KMS-11 (cell line): Measurements from ENCODE around the gene SCN3A.

Experiments used
- H2AFZ ChIP-seq: fragments of 200-600 bp; sonication (generic); 2 replicates; pipeline ENCODE4 v1.6.1; 2016; ENCODE audit warnings: antibody characterized with exemption, mixed run types, low read depth
- H3K27ac ChIP-seq: fragments of 200-600 bp; sonication (generic); 2 replicates; pipeline ENCODE4 v1.6.1; 2016; ENCODE audit warnings: mild to moderate bottlenecking, mixed run types
- H3K27me3 ChIP-seq: fragments of 200-600 bp; sonication (generic); 2 replicates; pipeline ENCODE4 v1.6.1; 2017; ENCODE audit warnings: mild to moderate bottlenecking, low read depth, mixed run types, moderate library complexity; ENCODE audit not compliant: insufficient read depth
- H3K36me3 ChIP-seq: fragments of 200-600 bp; sonication (generic); 2 replicates; pipeline ENCODE4 v1.6.1; 2017; ENCODE audit warnings: mild to moderate bottlenecking, mixed run types; ENCODE audit not compliant: insufficient read depth
- H3K4me1 ChIP-seq: fragments of 200-600 bp; sonication (generic); 2 replicates; pipeline ENCODE4 v1.6.1; 2016; ENCODE audit warnings: mild to moderate bottlenecking, low read depth, mixed run types; ENCODE audit not compliant: poor library complexity, severe bottlenecking
- H3K4me2 ChIP-seq: fragments of 200-600 bp; sonication (generic); 2 replicates; pipeline ENCODE4 v1.7.0; 2016; ENCODE audit warnings: mild to moderate bottlenecking, mixed run types
- H3K4me3 ChIP-seq: fragments of 200-600 bp; sonication (generic); IDR thresholded peaks from 2 replicates; pipeline ENCODE4 v1.6.1; 2017; ENCODE audit warnings: low read depth, low read length, mixed read lengths; ENCODE audit not compliant: insufficient read depth
- H3K79me2 ChIP-seq: fragments of 200-600 bp; sonication (generic); 2 replicates; pipeline ENCODE4 v1.6.1; 2016; ENCODE audit warnings: low read depth, mixed run types; ENCODE audit not compliant: insufficient read depth
- H3K9ac ChIP-seq: fragments of 200-600 bp; sonication (generic); 2 replicates; pipeline ENCODE4 v1.6.1; 2016; ENCODE audit warnings: mild to moderate bottlenecking, mixed run types
- H4K20me1 ChIP-seq: fragments of 200-600 bp; sonication (generic); 2 replicates; pipeline ENCODE4 v1.6.1; 2016; ENCODE audit warnings: mild to moderate bottlenecking, mixed run types; ENCODE audit not compliant: insufficient read depth
- CTCF ChIP-seq: fragments of 200-600 bp; sonication (generic); conservative IDR thresholded peaks from 2 replicates; pipeline ENCODE4 v1.6.1; 2017; ENCODE audit warnings: low read depth, mild to moderate bottlenecking, antibody characterized with exemption, low read length, moderate library complexity, mixed read lengths

SCN3A gene

GRCh38 chr2:165203689-165204559 is at the start of gene SCN3A:
SCN3A (minus strand) TSS chr2:165204050; CDS start chr2:165176394, 27,656 bp downstream.
- Histone ChIP-seq H2AFZ (peak within 1 kb of the TSS; percentile 63; the same call in 1 of the 2 replicates), H3K36me3 (no peaks in the 10 kb centered on the region), H4K20me1 (no peaks in the 10 kb centered on the region), H3K79me2 (no peaks in the 10 kb centered on the region), H3K4me3 (no peak within 1 kb of the TSS), H3K27me3 (no peaks in the 10 kb centered on the region), H3K27ac (no peak within 1 kb of the TSS), H3K4me1 (peaks cover 21% of the 10 kb centered on the region), H3K9ac (no peak within 1 kb of the TSS), H3K4me2 (peak within 1 kb of the TSS; percentile 78)
- TF ChIP-seq CTCF: peak; percentile 84

- Histone ChIP-seq H3K4me2 (no peak overlapping the region), H3K27me3 (no peaks in the 10 kb centered on the region), H3K9ac (no peak overlapping the region), H3K36me3 (no peaks in the 10 kb centered on the region; the same call in 1 of the 2 replicates), H2AFZ (no peak overlapping the region), H3K4me3 (no peak overlapping the region), H3K27ac (no peak overlapping the region), H3K4me1 (no peaks in the 10 kb centered on the region), H3K79me2 (no peaks in the 10 kb centered on the region), H4K20me1 (no peaks in the 10 kb centered on the region)
- no peak for TF ChIP-seq CTCF
Measured at GRCh38 chr2:165253178-165253577, 49.3 kb upstream of the SCN3A start.

GRCh38 chr2:165251366-165251765 is 47.5 kb upstream of the SCN3A start:
- no peak overlapping the region for H3K9ac ChIP-seq
- H3K4me3 ChIP-seq: no peak overlapping the region
- no peak for TF ChIP-seq CTCF
- no peak overlapping the region for H3K27ac ChIP-seq
- H3K36me3 ChIP-seq: no peaks in the 10 kb centered on the region
- H3K4me1 ChIP-seq: no peaks in the 10 kb centered on the region
- no peak overlapping the region for H3K4me2 ChIP-seq
- no peaks in the 10 kb centered on the region for H4K20me1 ChIP-seq
- no peaks in the 10 kb centered on the region for H3K27me3 ChIP-seq
- no peak overlapping the region for H2AFZ ChIP-seq
- H3K79me2 ChIP-seq: no peaks in the 10 kb centered on the region

DNA sequence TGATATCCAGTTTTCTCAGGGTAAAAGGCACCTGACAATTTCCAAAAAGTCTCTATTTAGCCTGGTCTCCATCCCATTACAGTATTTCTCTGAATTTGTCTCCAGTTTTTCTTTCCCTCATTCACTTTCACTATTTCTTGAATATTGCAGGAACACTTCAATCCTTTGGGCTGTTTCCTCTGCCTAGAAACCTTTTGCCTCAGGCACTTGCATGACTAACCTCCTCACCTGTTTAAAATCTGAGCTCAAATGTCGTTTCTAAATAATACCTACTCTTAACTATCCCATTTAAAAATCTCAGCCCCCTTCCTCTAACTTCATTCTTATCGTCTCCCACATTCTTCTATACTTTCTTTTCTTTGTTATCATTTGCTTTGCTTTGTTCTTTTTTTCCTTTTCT is 44.4 kb upstream of the SCN3A start:
- TF ChIP-seq CTCF: no peak
- Histone ChIP-seq H3K4me3 (no peak overlapping the region), H3K36me3 (no peaks in the 10 kb centered on the region), H3K4me2 (no peak overlapping the region), H3K27me3 (no peaks in the 10 kb centered on the region), H4K20me1 (no peaks in the 10 kb centered on the region), H3K4me1 (no peaks in the 10 kb centered on the region), H2AFZ (no peak overlapping the region), H3K27ac (no peak overlapping the region), H3K79me2 (no peaks in the 10 kb centered on the region), H3K9ac (no peak overlapping the region)
